Keratinocyte (primary cell): ENCODE measurements around the gene ASIC1.

Experiments
- EZH2 ChIP-seq: IDR thresholded peaks from one replicate; pipeline ENCODE4 v1.6.1; 2012; ENCODE audit warnings: inconsistent platforms, mild to moderate bottlenecking, low read length, moderate library complexity
- TF ChIP-seq, protein P1 (sequence below), 3 experiments: IDR thresholded peaks in 1 of 3; conservative IDR thresholded peaks in 1 of 3; optimal IDR thresholded peaks in 1 of 3; 2 replicates in 2 of 3; 3 replicates in 1 of 3; pipeline versions ENCODE3 to v1.5.1; 2011; ENCODE audit warnings: low read length in 3 of 3, mild to moderate bottlenecking in 3 of 3, moderate library complexity in 2 of 3, control low read depth in 1 of 3, inconsistent platforms in 1 of 3; ENCODE audit not compliant: insufficient read depth in 2 of 3; ENCODE audit errors: extremely low read depth in 1 of 3

DNA sequence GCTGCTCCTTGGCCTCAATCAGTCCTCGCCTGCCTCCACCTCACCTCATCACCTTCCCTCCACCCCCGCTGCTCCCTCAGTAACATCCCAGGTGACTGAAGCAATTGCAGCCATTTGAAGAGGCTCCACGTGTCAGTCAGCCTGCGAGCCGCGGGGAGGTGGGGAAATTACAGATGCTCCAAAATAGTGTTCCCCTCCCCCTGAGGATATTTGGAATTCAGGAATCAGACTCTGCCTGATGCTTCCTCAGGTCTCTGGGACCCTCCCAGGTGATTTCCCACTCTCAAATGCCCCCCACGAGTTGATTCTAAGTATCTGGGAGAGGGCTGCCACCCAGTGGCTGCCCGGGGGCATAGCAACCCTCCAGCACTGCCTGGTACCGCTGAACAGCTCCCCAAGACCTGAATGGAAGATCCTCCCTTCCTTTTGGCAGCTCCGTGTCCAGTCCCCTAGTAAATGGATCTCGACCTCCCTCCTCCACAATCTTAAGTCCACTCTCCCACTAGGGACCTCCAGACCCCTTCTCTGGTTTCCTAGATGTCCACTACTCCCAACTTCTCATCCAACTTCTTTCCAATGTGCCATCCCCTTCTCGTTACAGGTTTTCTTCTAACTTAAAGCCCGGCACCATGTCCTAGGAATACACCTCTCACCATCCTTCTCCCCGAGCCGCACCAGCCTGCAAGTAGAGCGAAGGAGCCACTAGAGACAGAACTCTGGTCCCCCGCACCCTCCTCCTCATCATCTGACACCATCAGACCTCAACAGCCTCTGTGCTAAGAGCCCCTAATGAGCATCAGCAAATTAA, 1.4 kb upstream of the ASIC1 start:
- TF ChIP-seq, protein P1, sequence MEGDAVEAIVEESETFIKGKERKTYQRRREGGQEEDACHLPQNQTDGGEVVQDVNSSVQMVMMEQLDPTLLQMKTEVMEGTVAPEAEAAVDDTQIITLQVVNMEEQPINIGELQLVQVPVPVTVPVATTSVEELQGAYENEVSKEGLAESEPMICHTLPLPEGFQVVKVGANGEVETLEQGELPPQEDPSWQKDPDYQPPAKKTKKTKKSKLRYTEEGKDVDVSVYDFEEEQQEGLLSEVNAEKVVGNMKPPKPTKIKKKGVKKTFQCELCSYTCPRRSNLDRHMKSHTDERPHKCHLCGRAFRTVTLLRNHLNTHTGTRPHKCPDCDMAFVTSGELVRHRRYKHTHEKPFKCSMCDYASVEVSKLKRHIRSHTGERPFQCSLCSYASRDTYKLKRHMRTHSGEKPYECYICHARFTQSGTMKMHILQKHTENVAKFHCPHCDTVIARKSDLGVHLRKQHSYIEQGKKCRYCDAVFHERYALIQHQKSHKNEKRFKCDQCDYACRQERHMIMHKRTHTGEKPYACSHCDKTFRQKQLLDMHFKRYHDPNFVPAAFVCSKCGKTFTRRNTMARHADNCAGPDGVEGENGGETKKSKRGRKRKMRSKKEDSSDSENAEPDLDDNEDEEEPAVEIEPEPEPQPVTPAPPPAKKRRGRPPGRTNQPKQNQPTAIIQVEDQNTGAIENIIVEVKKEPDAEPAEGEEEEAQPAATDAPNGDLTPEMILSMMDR (optimal IDR thresholded peaks at IDR 0.05 in 1 of 3, IDR thresholded peaks at IDR 0.05 in 1 of 3, conservative IDR thresholded peaks at IDR 0.05 in 1 of 3; ENCODE audit: extremely low read depth in 1 of 3, insufficient read depth in 2 of 3, low read length in 3 of 3): peak; percentile 94 to 97 (median 97)
- no peak for TF ChIP-seq EZH2
